GM12878 (cell line): Measurements from ENCODE around the gene SPA17. TPM values are rescaled to one million over a fixed set of nuclear protein-coding genes. Genes with fewer than 3 reads are reported as not detected.

Source experiments
- BHLHE40 ChIP-seq, 2 experiments: fragments of 450-650 bp in 1 of 2; IDR thresholded peaks; 2 replicates each; pipeline ENCODE4 v1.6.1; 2011 to 2017; ENCODE audit warnings: low read depth in 2 of 2, borderline replicate concordance in 1 of 2, improper control_type of control experiment in 1 of 2, low read length in 1 of 2, mild to moderate bottlenecking in 1 of 2
- BMI1 ChIP-seq: fragments of 450-650 bp; IDR thresholded peaks from 2 replicates; pipeline ENCODE4 v1.6.1; 2016; ENCODE audit warnings: mild to moderate bottlenecking, moderate library complexity, borderline replicate concordance
- CEBPB ChIP-seq, 2 experiments: fragments of 150-350 bp in 1 of 2; IDR thresholded peaks; 2 replicates each; pipeline ENCODE4 v1.6.1; 2012 to 2014; ENCODE audit warnings: low read depth in 2 of 2, low read length in 2 of 2, borderline replicate concordance in 1 of 2, inconsistent platforms in 1 of 2
- CHD1 ChIP-seq: IDR thresholded peaks from 2 replicates; pipeline ENCODE4 v1.6.1; 2012; ENCODE audit warnings: low read depth, low read length, improper control_type of control experiment
- CREB1 ChIP-seq: IDR thresholded peaks from 2 replicates; pipeline ENCODE4 v1.6.1; 2012; ENCODE audit warnings: low read depth, mild to moderate bottlenecking, inconsistent platforms
- HCFC1 ChIP-seq: fragments of 150-350 bp; IDR thresholded peaks from 2 replicates; pipeline ENCODE4 v1.6.1; 2014; ENCODE audit warnings: low read length
- HDAC2 ChIP-seq: fragments of 200-600 bp; sonication (generic); IDR thresholded peaks from 2 replicates; pipeline ENCODE4 v1.6.1; 2017
- IKZF1 ChIP-seq: fragments of 450-650 bp; conservative IDR thresholded peaks from 2 replicates; pipeline ENCODE4 v1.6.1; 2017; ENCODE audit warnings: antibody characterized with exemption, mild to moderate bottlenecking
- IKZF2 ChIP-seq, 2 experiments: fragments of 450-650 bp; IDR thresholded peaks; 2 replicates each; pipeline ENCODE4 v1.6.1; 2017; ENCODE audit warnings: mild to moderate bottlenecking in 2 of 2, moderate library complexity in 2 of 2
- MYC ChIP-seq: IDR thresholded peaks from 2 replicates; pipeline ENCODE4 v1.6.1; 2011; ENCODE audit warnings: mild to moderate bottlenecking, low read length, moderate library complexity, inconsistent platforms; ENCODE audit not compliant: insufficient read depth, insufficient replicate concordance, insufficient read length, severe bottlenecking
- NBN ChIP-seq: fragments of 450-650 bp; IDR thresholded peaks from 2 replicates; pipeline ENCODE4 v1.6.1; 2016
- POU2F2 ChIP-seq: IDR thresholded peaks from 3 replicates; pipeline ENCODE4 v1.6.1; 2011; ENCODE audit warnings: low read depth, mild to moderate bottlenecking, low read length, borderline replicate concordance
- RAD21 ChIP-seq: IDR thresholded peaks from 2 replicates; pipeline ENCODE4 v1.6.1; 2011; ENCODE audit warnings: mild to moderate bottlenecking, low read depth, low read length, moderate library complexity; ENCODE audit not compliant: insufficient read depth
- SIN3A ChIP-seq: IDR thresholded peaks from 2 replicates; pipeline ENCODE4 v1.6.1; 2012; ENCODE audit warnings: low read depth, low read length, improper control_type of control experiment
- SMAD5 ChIP-seq: IDR thresholded peaks from 2 replicates; pipeline ENCODE4 v1.6.1; 2016; ENCODE audit warnings: antibody characterized with exemption, low read depth
- SMARCA5 ChIP-seq: fragments of 450-650 bp; IDR thresholded peaks from 2 replicates; pipeline ENCODE4 v1.6.1; 2017; ENCODE audit warnings: mild to moderate bottlenecking
- SUZ12 ChIP-seq: fragments of 200-600 bp; sonication (generic); IDR thresholded peaks from one replicate; pipeline ENCODE4 v1.6.1; 2018; ENCODE audit warnings: antibody characterized with exemption, mild to moderate bottlenecking; ENCODE audit not compliant: unreplicated experiment
- TCF12 ChIP-seq: IDR thresholded peaks from 2 replicates; pipeline ENCODE4 v1.6.1; 2011; ENCODE audit warnings: low read depth, mild to moderate bottlenecking, low read length
- ZNF274 ChIP-seq: IDR thresholded peaks from one replicate; pipeline ENCODE4 v1.8.0; 2011; ENCODE audit not compliant: insufficient read length, insufficient read depth
- ZZZ3 ChIP-seq: IDR thresholded peaks from 2 replicates; pipeline ENCODE4 v1.6.1; 2011; ENCODE audit warnings: low read depth; ENCODE audit not compliant: control insufficient read depth, insufficient read length
- polyA plus RNA-seq, 11 experiments: library from polyadenylated mRNA; depleted of rRNA in 4 of 11; unstranded in 6 of 11; stranded (reverse) in 5 of 11; fragments of >200 nt; fragmentation: Nextera tagmentation in 4 of 11; fragmentation: Illumina TruSeq in 1 of 11; extraction: Ambion mirVana in 4 of 11; extraction: Trizol in 1 of 11; gene quantifications; 1 replicate in 1 of 11; 2 replicates in 10 of 11; pipeline versions ENCODE4 v1.2.1 to v1.2.3, GENCODE V29; 2011 to 2016; ENCODE audit warnings: inconsistent platforms in 2 of 11, missing spikeins in 2 of 11, low read depth in 1 of 11
- total RNA-seq, 4 experiments: library from RNA; depleted of rRNA in 3 of 4; stranded (reverse); fragments of >200 nt in 3 of 4; fragmentation: Illumina TruSeq in 1 of 4; extraction: Trizol in 1 of 4; gene quantifications; 2 replicates each; pipeline versions ENCODE4 v1.2.1 to v1.2.3, GENCODE V29; 2013 to 2021
- TF ChIP-seq, protein P1 (sequence below): IDR thresholded peaks from 2 replicates; pipeline ENCODE4 v1.6.1; 2012; ENCODE audit warnings: low read length, inconsistent platforms
- TF ChIP-seq, protein P2 (sequence below): fragments of 450-650 bp; conservative IDR thresholded peaks from 2 replicates; pipeline ENCODE4 v1.6.1; 2017; ENCODE audit warnings: mild to moderate bottlenecking, moderate library complexity
- TF ChIP-seq, protein P3 (sequence below): fragments of 450-650 bp; IDR thresholded peaks from 2 replicates; pipeline ENCODE4 v1.6.1; 2017; ENCODE audit warnings: low read depth, mild to moderate bottlenecking, moderate library complexity
- TF ChIP-seq, protein P4 (sequence below): IDR thresholded peaks from 2 replicates; pipeline ENCODE4 v1.6.1; 2012; ENCODE audit warnings: low read depth, low read length, improper control_type of control experiment

The SPA17 gene
- total and polyA plus RNA-seq, 10 of the 15 experiments (the other 5 are each of a cell fraction or from before 2014, with no cell fraction given): 2.9 to 13.2 (median 8.5) TPM

DNA sequence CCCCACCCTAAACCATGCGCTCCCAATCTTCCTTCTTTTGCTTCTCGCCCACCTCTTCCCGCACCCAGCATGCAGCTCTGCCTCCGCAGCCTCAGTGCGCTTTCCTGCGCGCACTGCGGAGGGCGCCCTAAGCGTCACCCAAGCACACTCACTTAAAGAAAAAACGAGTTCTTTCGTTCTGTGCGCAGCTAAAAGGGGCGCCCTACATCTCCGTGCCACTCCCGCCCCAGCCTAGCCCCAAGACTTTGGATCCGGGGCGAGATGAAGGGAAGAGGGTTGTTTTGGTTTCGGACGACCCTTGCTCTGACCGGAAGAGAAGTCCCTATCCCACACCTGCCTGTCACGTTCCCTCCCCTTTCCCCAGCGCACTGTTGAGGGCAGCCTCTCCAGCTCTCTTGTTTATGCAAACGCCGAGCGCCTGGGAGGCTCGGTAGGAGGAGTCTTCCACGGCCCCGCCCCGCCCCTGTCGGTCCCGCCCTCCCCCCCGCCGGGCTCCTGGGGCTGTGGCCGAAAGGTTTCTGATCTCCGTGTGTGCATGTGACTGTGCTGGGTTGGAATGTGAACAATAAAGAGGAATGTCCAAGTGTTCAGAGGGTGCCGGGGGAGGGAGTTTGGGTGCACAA lies 73.0 kb downstream of the SPA17 start (continued):
- TF ChIP-seq CREB1 (no peak), ZNF274 (no peak), TCF12 (no peak), CHD1 (no peak), ZZZ3 (no peak), BHLHE40 (IDR thresholded peaks at IDR 0.05; ENCODE audit: borderline replicate concordance in 1 of 2, low read depth in 2 of 2, low read length in 1 of 2) (peak; percentile 77 to 89; a peak in 3 of 4 replicates), CEBPB (IDR thresholded peaks at IDR 0.05; ENCODE audit: borderline replicate concordance in 1 of 2, low read depth in 2 of 2, low read length in 2 of 2) (no peak), SMARCA5 (0 out of 2 replicates have a peak, but pooled peaks have one; percentile 78), POU2F2 (peak; percentile 64; the same call in 1 of the 3 replicates), MYC (no peak), RAD21 (peak; percentile 47), HCFC1 (no peak), BMI1 (no peak), IKZF1 (peak; percentile 73), IKZF2 (IDR thresholded peaks at IDR 0.05) (peak; percentile 58 to 65; a peak in 3 of 4 replicates), SMAD5 (no peak), SIN3A (peak; percentile 39; the same call in 1 of the 2 replicates), NBN (peak; percentile 89), HDAC2 (no peak), SUZ12 (no peak)
- TF ChIP-seq, protein P1, sequence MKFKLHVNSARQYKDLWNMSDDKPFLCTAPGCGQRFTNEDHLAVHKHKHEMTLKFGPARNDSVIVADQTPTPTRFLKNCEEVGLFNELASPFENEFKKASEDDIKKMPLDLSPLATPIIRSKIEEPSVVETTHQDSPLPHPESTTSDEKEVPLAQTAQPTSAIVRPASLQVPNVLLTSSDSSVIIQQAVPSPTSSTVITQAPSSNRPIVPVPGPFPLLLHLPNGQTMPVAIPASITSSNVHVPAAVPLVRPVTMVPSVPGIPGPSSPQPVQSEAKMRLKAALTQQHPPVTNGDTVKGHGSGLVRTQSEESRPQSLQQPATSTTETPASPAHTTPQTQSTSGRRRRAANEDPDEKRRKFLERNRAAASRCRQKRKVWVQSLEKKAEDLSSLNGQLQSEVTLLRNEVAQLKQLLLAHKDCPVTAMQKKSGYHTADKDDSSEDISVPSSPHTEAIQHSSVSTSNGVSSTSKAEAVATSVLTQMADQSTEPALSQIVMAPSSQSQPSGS: no peak
- TF ChIP-seq, protein P2, sequence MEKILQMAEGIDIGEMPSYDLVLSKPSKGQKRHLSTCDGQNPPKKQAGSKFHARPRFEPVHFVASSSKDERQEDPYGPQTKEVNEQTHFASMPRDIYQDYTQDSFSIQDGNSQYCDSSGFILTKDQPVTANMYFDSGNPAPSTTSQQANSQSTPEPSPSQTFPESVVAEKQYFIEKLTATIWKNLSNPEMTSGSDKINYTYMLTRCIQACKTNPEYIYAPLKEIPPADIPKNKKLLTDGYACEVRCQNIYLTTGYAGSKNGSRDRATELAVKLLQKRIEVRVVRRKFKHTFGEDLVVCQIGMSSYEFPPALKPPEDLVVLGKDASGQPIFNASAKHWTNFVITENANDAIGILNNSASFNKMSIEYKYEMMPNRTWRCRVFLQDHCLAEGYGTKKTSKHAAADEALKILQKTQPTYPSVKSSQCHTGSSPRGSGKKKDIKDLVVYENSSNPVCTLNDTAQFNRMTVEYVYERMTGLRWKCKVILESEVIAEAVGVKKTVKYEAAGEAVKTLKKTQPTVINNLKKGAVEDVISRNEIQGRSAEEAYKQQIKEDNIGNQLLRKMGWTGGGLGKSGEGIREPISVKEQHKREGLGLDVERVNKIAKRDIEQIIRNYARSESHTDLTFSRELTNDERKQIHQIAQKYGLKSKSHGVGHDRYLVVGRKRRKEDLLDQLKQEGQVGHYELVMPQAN: peak; percentile 50; the same call in 1 of the 2 replicates
- TF ChIP-seq, protein P3, sequence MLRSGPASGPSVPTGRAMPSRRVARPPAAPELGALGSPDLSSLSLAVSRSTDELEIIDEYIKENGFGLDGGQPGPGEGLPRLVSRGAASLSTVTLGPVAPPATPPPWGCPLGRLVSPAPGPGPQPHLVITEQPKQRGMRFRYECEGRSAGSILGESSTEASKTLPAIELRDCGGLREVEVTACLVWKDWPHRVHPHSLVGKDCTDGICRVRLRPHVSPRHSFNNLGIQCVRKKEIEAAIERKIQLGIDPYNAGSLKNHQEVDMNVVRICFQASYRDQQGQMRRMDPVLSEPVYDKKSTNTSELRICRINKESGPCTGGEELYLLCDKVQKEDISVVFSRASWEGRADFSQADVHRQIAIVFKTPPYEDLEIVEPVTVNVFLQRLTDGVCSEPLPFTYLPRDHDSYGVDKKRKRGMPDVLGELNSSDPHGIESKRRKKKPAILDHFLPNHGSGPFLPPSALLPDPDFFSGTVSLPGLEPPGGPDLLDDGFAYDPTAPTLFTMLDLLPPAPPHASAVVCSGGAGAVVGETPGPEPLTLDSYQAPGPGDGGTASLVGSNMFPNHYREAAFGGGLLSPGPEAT: peak; percentile 69
- TF ChIP-seq, protein P4, sequence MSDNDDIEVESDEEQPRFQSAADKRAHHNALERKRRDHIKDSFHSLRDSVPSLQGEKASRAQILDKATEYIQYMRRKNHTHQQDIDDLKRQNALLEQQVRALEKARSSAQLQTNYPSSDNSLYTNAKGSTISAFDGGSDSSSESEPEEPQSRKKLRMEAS: peak; percentile 17; the same call in 1 of the 2 replicates
